Activated CD4-positive, alpha-beta T cell treated with anti-CD3 and anti-CD28 coated beads, Interleukin-2, Interleukin-6, amounts not matched to agents 100 ng/mL and 50 ng/mL, durations not matched to agents 16 hours and 8 hours (primary cell): ENCODE results near the gene MARCKS.
A peak's percentile ranks its signal among the peaks of the same experiment; 100 is the strongest.

Experiments used
- DNase-seq: peaks from one replicate; pipeline ENCODE4 v3.0.0-alpha.2; 2020

Gene MARCKS, protein sequence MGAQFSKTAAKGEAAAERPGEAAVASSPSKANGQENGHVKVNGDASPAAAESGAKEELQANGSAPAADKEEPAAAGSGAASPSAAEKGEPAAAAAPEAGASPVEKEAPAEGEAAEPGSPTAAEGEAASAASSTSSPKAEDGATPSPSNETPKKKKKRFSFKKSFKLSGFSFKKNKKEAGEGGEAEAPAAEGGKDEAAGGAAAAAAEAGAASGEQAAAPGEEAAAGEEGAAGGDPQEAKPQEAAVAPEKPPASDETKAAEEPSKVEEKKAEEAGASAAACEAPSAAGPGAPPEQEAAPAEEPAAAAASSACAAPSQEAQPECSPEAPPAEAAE

DNA sequence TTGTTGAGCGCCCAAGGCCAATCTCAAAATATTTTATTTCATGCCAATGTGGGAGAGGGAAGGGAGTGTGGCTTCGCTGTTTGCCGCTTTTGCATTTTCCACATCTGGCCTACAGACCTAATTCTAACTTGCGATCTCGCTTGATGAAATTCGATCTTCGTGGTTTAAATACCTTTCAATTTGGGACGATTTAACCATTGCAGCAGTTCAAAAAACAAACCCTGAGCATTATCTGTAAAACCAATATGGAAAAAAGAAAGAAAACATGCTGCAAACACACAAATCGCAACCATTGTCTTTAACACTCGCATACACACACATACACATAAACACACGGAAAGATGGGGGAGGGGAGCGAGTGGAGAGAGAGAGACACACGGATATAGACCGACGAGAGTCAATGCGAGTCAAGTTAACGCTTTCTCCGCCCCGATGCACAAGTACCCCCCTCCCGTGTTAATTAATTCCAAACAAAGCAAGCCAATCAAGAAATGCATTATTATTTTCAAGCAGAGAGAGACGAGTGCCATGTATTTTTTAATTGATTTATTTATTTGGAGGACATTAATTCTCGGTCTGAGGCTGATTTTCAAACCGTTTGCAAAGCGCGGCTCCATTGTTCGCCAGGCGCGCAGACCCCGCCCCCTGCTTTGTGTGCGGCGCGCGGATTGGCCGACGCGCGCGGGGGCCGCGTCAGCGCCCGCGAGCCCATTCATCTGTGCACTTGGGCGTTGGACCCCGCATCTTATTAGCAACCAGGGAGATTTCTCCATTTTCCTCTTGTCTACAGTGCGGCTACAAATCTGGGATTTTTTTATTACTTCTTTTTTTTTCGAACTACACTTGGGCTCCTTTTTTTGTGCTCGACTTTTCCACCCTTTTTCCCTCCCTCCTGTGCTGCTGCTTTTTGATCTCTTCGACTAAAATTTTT is at the start of gene MARCKS:
MARCKS (plus strand) TSS at position 721 of the 931 bp plus-strand sequence. CDS start 401 bp downstream, outside the sequence.
- peak; percentile 51 for DNase-seq

DNA sequence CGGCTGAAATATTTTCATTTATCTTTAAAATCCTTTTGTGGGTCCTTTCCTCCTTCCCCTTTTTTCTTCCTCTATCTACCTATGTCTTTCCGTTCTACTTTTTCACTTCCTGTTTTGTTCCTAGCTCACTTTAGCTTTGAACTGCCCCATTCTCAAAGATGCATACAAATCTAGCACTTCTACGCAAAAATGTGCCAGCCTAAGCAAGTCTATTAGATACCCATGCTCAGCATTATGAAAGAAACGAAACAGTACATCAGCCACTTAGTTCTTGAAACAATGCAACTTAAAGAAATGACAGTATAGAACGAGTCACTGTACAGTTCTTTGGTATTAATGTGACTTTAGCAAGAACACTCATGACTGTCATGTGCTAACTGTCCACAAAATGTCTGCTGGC is 47.3 kb upstream of the MARCKS start:
- DNase-seq, result no peak

DNA sequence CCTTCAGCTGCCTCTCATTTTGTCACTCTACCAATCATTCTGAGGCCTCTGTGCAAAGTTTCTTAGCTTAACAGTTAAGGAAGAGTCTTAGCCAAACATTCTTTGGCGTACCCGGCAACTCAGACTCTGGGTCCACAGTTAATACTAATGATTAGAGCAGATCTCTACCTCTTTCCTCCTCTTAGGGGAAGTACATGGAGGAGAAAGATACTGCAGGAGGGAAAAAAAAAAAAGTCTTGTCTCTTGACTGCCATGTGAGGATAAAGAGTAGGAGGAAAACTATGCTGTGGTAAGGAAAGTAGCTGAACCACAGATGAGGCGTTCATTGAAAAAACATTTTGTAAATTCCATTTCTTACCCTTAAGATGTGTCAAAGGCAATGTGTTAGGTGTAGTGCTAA is 44.0 kb upstream of the MARCKS start:
- no peak for DNase-seq

- DNase-seq, result no peak
Measured at GRCh38 chr6:113818578-113818977, 38.6 kb upstream of the MARCKS start.

GRCh38 chr6:113819169-113819830 is 37.8 kb upstream of the MARCKS start:
- no peak for DNase-seq

DNA sequence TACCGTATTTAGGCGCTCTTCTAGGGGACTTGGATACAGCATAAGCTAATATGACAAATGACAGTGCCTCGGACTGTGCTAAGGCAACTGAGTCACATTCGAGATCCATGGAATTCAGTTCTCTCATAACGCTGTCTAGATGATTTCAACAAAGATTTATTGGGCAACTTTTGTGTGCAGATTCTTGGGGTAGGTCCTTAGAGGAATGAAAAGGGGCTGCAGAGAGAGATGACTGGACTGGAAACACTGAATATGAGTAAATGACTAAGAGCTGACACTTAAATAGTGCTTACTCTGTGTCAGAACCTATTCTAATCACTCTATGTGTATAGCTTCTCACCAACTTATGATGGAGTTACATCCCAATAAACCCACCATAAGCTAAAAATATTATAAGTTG is 36.4 kb upstream of the MARCKS start:
- DNase-seq, result no peak

DNA sequence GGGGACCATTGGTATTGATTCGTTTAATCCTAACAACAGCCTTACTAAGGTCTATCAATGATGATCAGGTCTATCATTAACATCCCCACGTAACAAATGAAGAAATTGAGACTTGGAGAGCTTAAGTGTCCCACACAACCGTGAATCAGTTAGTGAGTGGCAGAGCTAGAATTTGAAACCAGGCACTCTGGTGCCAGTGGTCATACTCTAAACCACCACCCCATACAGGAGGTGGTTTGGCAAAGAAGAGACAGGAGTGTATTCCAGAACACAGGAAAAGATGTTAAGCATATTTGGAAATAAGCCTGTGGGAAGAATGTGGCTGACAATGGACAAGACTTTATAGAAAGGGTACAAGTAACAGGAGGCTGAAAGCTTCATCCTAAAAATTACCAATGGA is 35.7 kb upstream of the MARCKS start:
- DNase-seq, result no peak

DNA sequence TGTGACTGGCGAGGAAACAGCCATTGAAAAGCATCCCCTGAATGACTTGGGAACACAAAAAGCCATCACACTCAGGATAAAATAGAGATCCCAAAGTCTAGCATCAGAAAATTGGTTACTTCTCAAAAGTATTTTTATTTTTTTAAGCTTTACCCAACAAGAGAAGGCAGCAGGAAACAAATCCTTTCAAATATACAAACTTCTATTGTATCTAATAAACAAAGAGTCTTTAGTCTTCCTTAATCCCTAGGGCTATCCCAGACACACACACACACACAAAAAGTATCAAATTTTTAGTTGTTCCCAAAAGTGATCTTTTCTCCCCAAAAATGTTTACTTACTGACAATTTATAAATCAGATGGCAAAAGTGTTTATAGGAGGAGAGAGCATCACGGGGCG is 33.2 kb upstream of the MARCKS start:
- no peak for DNase-seq

- no peak for DNase-seq
Measured at GRCh38 chr6:113824411-113824810, 32.7 kb upstream of the MARCKS start.

DNA sequence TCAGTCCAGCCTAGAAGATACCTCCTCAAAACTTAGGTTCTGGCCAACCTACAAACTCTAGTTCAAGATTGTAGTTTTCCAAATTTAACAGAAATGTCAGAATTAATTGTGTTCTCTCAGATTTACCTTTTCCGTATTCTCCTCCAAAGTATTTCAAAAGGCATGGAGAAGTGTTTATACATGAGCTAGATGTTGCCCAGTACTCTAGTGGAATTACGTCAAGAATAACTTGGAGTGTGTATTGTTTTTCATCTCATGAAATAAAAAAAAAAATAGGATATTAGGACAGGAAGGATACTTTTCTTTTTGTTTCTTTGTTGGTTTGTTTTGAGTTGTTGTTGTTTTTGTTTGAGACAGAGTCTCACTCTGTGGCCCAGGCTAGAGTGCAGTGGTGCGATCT is 32.3 kb upstream of the MARCKS start:
- DNase-seq, result no peak

- DNase-seq, result no peak
Measured at GRCh38 chr6:113825781-113826180, 31.4 kb upstream of the MARCKS start.

DNA sequence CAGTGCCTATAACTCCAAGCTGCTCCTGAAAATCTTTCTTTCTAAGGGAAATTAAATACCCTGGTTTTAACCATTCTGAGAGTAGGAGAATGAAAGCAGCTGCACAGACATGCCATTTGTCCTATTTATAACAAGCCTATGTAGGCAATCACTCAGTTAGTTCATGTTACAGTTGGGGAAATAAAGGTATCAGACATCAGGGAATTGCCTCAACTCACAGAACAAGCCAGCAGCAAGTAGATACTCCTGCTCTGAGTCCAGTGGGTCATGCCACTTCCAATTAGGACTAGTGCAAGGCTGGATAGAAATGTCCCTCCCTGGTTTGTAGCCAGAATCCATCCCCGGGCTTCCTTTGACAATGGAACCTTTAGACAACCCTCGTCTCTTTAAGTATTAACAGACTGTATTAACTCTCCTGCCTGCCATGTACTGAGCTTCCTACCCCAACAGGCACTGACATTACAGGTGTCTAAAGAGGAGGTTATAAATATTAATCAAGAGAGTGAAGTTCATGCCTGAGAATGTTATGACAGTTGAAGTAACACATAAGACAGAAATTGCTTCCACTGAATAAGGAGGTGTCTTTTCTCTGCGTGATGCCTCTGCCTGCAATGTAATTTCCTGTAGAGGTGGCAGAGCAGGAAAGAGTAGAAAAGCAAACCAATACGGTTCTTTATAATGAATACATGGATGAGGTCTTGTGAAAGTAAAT is 28.0 kb upstream of the MARCKS start:
- no peak for DNase-seq

- no peak for DNase-seq
Measured at GRCh38 chr6:113829696-113830045, 27.5 kb upstream of the MARCKS start.

DNA sequence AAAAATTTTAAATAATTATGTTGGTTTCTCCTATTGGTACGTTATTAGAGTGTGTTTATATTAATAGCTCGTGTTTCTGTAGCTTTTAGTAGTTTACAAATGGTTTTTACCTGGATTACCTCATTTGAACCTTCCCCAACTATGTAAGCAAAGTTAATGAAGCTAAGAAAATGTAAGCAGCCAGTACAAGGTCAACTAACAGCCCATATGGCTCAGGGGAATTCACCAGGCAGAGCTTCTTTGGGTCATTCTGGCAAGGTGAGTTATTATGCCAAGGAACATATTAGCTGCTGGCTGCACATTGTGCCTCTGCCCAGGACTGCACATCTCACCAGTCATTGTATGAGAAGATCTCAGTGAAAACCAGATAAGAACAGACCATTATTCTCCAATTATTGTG is 27.0 kb upstream of the MARCKS start:
- no peak for DNase-seq

- DNase-seq, result no peak
Measured at GRCh38 chr6:113833537-113833936, 23.6 kb upstream of the MARCKS start.

GRCh38 chr6:113837170-113837569 is 20.0 kb upstream of the MARCKS start:
- DNase-seq, result no peak

DNA sequence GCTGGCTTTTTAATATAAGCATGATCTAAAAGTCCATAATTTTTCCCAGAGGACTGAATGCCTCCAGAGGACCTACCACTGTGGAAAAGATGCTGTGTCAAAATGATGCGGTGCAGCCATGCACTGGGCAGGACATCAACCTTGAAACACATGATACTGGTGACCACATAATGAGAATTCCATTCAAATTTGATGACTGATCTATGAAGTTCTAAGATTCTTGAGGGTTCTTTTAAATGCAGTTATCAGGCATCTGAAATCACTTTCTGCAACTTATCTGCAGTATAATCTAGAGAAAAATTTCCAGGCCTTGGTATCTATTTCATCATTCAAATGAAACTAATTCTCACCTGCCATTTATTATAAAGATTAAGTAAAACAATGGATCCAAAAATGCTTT is 15.0 kb upstream of the MARCKS start:
- no peak for DNase-seq

DNA sequence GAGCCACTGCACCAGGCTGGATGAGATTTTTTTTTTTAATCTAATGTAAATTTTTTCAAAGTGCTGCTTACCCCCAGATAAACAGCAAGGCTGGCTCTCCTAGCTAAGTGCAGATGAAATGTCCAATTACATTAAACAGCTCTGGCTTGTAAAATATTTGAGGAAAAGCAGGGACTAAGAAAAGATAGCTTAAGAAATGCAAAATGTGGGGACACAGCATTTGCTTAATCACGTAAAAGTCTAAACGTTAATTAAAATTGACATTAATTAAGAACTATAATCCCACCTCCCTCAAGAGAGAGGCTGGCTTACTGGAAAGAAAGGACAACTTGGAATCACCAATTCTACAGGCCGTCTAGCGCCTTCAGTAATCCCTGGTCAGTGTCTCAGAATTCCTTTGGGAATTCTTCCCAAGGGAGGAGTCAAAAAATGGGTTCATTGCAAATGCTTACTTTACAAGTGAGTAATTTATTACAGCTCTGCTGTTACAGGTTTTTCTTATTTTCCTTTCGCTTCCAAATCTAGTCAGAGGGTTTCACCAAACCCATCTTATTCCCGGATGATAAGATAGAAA is 13.6 kb upstream of the MARCKS start:
- no peak for DNase-seq

DNA sequence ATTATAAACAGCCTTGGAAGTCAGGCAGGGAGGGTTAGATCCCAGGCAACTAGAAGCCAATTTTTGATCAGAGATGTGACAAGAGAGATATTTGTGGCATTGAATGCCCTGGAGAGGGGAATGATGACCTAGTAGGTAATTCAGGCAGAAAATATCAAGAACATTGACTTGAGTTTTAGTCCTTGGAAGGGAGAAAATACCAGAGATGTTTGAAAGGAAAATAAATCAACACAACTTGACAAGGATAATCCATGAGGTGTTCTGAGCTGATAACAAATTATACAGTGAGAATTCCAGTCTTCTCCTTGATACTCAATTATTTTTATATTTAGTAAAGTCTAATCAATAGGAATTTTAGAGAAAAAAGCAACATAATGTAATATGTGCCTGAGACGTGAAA is 10.6 kb upstream of the MARCKS start:
- no peak for DNase-seq

DNA sequence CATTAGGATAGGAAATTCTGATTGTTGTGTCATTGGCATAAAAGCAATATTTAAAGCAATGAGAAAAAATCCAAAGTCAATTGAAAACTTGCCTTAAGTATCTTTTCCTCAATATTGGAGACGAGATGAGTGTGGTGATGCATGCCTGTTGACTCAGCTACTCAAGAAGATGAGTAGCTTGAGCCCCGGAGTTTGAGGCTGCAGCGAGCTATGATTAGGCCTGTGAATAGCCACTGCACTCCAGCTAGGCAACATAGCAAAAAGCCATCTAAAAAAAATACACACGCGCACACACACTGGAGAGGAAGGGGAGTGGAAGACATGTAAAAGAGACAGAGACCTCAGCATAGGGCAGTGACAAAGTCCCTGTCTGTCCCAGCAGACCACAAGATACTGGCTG is 9.7 kb upstream of the MARCKS start:
- no peak for DNase-seq

GRCh38 chr6:113848280-113848679 is 8.9 kb upstream of the MARCKS start:
- no peak for DNase-seq

- no peak for DNase-seq
Measured at GRCh38 chr6:113848811-113849210, 8.3 kb upstream of the MARCKS start.

- DNase-seq, result no peak
Measured at GRCh38 chr6:113853252-113853651, 3.9 kb upstream of the MARCKS start.
